NCI-H1105 (cell line): ENCODE measurements around the gene TMEM143.

Source experiments
- DNase-seq: peaks from one replicate; lab custom pipeline; 2025; lab: John Stamatoyannopoulos, UW

The TMEM143 gene

DNA sequence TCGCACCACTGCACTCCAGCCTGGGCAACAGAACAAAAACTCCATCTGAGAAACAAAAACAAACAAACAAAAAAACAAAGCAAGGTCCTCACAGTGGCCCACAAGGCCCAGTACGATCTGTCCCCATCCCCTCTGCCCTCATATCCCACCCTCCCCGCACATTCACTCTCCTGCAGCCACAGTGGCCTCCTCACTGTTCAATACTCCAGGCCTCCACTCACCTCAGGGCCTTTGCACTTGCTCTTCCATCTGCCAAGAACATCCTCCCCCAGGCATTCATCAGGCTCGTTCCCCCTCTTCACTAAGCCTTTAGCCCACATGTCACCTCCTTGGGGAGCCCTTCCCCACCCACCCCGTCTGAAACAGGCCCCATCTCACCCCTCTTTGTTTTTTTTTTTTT is 4.6 kb downstream of the TMEM143 start:
- no peak for DNase-seq

DNA sequence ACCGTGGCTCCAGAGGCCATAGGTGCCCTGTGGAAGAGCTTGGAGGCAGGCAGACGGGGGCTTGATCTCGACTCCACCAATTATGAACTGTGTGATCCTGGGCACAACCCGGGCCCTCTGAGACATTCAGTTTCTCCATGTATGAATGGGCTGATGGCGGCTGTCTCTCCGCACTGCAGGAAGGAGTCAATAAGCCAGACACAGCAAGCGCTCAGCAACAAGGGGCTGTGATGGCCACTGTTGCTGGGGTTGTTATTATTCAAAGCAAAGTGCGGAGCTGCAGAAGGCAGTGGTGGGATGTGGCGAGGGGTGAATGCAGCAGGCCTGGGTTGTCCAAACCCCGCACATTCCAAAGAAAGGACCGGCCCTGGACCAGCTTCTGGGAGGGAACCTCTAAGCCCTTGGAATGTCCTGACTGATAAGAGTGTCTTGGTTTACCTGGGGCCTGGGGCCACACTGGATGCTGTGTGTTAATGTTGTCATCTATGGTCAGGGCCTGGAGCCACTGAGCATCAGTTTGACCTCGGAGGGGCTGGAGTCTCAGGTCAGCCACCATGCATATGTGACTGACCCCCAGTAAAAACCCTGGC is 8.3 kb downstream of the TMEM143 start:
- no peak for DNase-seq

DNA sequence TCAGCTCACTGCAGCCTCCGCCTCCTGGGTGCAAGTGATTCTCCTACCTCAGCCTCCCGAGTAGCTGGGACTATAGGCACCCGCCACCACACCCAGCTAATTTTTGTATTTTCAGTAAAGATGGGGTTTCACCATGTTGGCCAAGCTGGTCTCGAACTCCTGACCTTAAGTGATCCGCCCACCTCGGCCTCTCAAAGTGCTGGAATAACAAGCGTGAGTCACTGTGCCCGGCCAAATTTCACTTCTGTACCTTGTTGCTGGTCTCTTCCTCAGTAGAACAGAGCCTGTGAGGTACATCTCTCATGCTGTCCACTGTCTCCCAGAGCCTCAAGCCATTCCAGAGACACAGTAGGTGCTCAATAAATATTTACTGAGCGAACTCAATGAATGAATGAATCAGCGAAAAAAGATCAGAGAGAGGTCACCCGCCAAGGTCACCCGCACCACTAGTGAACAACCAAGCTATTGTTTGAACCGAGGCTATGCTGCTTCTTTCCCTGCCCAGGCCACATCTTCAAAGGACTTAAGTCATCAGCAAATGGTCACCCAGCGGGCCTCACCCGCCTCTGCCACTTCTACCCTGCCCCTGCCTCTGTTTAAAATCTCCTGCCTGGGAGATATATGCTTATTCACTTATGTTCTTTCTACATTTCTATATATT is 9.3 kb downstream of the TMEM143 start:
- no peak for DNase-seq

DNA sequence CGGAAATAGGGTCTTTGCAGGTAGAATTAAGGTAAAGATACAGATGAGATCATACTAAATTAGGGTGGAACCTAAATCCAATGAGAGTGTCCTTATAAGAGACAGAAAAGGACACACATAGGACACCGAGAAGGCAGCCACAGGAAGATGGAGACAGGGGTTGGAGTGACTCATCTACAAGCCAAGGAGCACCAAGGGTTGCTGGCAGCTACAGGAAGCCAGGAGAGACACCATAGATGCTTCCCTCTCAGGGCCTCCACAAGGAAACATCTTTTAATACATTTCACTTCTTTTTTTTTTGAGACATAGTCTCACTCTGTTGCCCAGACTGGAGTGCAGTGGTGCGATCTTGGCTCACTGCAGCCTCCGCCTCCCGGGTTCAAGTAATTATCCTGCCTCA is 10.1 kb downstream of the TMEM143 start:
- DNase-seq = no peak

DNA sequence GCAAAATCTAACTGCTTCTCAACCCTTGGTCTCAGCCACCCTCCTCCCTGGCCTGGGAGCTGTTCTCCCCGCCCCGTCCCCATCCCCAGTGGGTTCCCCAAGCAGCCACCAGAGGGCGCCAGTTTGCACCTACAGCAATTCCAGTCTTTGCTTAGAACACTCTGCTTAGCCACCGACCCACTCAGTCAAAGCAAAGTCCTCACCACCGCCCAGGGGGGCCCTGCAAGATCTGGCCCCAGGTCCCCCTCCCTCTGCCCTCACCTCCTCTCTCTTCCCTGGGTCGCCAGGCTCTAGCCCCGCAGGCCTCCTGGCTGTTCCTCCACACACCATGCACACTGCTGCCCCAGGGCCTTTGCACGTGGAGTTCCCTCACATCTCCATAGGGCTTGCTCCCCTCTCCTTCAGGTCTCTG is 12.4 kb downstream of the TMEM143 start:
- peak; percentile 41 for DNase-seq

DNA sequence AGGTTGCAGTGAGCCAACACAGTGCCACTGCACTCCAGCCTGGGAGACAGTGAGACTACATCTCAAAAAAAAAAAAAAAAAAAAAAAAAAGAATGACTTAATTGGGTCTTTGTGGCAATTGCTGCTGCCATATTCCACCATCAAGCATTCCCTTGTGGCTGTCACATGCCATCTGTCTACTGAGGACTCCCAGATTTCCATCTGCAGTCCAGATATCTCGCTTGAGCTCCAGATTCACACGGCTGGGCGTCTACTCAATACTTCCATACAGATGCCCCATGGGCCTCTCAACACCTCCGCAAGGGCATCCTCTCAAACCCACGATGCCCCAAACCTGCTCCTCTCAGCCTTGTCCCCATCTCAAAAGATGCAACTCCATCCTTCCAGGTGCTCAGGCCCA is 12.9 kb downstream of the TMEM143 start:
- DNase-seq = no peak

DNA sequence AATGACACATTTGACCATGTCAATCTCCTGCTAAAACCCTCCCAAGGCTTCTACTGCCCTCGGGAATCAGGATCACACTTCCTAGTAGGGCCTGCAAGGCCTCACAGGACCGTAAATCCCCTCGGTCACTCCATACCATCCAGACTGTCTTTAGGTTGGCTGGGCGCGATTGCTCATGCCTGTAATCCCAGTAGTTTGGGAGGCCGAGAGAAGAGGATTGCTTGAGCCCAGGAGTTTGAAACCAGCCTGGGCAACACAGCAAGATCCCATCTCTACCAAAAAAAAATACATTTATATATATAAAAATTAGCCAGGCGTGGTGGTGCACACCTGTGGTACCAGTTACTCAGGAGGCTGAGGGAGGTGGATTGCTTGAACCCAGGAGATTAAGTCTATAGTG is 15.0 kb downstream of the TMEM143 start:
- no peak for DNase-seq

DNA sequence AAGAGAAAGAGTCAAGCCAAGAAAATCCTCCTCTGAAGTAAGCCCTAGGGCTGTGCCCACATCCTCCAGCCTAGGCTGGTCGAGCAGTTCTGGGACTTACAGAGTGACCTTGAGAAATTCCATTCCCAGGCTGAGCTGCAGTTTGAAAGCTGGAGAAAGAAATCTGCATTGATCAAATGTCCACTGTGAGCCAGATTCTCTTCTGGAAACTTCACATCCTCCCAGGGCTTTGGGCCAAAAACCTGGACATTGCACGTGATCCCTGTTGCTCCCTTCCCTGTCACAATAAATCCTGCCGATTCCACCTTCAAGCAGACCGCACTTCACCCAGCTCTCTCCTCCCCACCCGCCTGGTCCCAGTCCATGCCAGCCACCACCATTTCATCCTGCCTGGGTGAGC is 15.7 kb downstream of the TMEM143 start:
- DNase-seq = no peak

DNA sequence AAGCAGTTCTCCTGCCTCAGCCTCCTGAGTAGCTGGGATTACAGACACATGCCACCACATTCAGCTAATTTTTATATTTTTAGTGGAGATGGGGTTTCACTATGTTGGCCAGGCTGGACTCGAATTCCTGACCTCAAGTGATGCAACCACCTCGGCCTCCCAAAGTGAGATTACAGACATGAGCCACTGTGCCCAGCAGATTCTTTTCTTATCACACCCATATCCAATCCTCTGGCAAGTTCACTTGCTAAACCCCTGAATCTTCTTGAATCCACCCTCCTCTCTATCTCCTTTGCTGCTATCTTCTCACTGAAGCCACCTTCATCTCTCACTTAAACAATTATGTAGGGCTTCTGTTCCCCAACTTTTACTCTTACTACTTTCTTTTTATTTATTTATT is 17.5 kb downstream of the TMEM143 start:
- DNase-seq = no peak

DNA sequence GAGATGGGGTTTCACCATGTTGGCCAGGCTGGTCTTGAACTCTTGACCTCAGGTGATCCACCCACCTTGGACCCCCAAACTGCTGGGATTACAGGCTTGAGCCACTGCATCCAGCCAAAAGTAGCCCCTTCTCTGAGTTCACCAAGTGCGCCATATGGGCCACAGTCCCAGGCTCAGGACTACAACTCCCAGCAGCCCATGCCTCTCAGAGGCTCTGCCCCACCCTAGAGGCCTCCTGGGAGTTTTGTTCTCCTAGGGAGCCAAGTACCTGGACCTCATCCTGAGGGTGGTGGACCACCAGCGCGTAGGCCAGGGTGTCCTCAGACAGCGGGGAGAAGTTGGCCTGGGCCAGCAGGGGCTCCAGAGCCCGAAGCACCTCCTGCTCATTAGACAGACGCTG is 18.8 kb downstream of the TMEM143 start:
- no peak for DNase-seq

DNA sequence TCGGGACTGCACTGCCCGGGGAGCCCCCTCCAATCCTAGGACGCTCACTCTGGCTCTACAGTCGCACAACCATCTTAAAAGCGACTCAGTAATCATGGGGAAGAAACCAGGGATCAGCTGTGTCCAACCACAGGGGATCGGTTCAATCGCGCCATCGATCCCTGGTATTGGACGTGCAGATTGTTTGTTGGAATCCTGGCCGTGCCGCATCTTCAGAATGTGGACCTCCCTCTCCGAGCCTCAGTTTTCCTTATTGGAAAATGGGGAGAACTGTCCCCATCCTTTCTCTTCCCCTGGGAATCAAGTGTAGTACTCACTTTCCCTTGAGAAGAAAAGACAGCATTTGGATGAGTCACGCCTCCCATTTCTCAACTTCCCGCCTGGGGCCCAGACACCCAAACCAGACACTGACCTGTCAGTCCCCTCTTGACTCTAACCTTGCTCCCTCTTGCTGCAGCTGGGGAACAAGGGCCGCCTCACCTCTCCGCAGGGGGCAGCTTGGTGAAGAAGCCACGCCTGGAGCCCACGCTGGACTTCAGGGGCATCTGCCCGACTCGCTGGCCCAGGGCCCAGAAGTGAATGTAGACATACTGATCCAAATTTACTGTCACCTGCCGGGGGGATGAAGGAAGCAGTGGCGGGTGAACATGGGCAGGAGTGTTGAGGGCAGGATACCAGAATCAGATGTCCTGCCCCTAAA is 20.7 kb downstream of the TMEM143 start:
- no peak for DNase-seq

DNA sequence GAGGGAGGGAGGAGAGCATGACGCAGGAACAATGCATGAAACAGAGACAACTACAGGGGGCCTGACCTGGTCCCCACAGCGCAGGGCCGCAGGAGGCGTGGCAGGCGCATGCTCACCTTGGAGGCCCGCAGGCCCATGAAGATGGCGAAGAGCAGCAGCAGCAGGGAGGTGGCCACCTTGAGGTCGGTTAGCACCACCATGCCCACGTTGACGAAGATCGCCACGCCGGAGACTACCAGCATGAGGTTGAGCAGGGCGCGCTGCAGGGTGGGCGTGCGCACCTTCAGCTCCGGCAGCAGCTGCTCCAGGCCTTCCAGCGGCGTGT is 21.4 kb downstream of the TMEM143 start:
- no peak for DNase-seq

DNA sequence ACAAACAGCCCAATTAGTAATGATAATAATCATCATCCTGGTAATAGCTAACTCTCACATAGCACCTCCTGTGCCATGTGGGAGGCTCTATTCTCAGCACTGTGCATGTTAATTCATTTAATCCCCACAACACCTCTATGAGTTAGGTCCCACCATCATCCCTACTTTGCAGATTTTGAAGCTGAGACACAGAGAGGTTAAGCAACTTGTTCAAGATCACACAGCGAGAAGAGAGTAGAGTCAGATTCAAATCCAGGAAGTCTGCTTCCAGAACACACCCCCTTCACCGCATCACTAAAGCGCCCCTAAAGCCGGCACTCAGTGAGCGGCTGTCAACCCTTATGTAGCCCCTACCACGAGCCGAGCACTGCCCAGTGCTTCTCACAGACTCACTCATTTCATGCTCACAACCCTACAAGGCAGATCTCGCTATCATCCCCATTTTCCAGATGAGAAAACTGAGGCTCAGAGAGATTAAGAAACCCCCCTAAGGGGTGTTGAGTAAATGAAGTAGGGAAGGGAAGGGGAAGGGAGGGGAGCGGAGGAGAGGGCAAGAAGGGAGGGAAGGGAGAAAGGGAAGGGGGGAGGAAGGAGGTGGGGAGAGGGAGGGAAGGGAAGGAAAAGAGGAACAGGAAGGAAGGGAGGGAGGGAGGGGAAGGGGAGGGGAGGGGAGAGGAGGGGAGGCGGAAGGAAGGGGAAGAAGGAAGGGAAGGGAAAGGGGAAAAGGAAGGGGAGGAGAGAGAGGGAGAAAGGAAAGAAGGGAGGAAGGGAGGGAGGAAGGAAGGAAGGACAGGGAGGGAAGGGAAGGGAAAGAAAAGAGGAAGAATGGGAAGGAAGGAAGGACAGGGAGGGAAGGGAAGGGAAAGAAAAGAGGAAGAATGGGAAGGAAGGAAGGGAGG is 22.0 kb downstream of the TMEM143 start:
- DNase-seq = no peak

DNA sequence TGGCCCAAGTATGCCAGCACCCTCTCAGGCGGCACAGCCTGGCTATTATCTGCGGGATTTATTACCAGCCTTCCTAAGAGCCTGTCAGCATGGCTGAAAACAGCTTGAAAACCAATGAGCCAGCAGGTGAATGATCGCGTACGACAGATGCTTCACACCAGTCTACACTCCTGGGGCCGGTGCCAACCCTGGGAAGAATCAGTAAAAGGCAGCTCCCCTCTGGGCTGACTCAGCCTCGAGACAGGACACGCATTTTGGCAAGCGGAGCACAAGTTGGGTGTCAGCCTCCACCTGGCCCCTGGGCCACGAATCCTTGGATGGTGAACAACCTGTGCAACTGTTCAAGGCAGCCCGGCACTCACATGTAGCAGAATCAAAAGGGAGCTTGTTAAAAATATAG is 22.7 kb downstream of the TMEM143 start:
- DNase-seq = peak; percentile 72

DNA sequence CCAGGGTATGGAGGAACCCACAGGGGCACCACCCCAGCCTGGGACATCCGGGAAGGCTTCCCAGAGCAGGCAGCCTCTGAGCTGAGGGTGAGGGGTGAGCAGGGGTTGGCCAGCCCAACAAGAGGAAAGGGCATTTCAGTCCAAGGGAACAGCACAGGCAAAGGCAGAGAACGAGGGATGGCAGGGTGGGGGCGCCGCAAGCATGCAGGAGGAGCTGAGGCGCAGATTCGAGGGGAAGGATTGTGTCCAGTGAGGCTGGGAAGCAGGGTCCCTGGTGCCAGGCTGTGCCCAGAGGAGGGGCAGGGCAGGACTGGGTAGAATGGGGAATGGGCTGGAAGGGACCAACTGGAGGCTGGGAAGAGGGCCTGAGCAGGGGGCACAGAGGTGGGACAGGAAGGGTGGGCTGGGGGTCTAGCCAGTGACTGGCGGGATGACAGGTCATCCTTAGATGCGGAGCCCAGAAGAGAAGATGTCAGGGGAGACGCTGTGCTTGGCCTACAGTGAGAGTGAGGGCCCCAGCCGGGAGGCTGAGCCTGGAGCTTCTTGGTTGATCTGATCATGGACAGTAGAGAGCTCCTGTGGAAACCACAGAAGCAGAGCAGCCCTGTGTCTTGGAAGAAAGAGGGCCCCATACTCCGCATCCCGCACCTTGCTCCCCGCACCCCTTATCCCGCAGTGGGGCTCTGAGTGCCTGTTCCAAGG is 24.8 kb downstream of the TMEM143 start:
- DNase-seq = no peak

DNA sequence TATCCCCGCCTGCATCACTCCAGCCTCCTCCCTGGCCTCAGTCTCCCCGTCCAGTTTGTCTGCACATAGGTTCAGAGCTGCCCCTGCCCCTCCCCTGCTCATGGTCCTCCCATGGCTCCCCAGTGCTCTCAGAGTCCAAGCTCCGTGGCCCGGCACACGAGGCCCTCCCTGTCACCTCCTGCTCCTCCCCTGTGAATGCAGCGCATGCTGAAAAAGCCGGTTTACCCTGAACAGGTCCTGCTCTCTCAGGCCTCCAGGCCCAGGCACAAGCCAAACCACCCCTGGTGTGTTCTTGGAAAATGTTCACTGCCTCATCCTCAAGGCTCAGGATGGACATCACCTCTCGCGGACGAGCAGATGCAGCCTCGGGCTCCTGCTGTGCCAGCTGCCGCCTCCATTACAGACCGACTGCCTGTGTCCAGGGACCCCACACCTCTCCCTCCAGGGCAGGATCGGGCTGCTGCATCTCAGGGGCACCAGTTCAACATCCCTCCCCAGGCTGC is 25.4 kb downstream of the TMEM143 start:
- no peak for DNase-seq

DNA sequence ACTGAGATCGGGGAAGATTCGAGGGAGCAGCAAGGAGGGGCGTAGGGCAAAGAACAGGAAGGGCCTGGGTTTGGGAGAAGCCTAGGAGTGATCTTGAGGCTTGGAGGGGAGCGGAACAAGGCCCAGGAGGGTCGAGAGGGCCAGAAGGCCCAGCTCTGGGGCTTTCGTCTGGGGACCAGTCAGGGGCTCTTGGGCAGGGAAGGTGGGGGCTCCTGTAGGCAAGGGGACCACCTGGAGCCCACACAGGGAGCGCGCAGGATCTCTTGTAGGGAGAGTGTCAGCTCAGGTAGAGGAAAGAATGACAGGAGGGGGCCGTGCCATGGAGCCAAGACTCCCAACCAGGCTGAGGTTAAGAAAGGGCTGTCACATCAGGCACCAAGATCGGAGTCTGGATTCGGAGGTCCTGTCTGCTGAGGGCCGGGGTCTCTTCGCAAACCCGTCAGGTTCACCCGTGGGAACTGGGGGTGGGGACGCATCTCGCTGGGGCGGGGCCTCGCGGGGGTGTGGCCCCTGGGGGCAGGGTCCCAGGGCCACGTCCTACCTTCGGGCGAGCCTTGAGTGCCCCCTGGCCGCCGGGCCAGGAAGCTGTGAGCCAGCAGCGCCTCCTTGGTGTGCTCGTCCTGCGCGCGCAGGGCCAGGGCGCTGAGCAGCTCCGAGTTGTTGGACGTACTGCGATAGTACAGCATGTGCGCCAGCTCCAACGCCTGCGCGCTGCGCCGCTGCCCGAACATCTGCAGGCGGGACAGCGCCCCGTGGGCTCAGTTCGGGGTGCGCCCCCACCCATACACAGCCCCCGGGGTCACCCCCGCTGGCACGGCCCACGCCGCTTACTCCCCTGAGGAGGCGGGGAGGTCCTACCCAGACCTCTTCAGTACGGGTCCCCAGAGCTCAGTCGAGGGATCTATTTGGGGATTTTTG is 30.0 kb downstream of the TMEM143 start:
- DNase-seq = peak; percentile 85

DNA sequence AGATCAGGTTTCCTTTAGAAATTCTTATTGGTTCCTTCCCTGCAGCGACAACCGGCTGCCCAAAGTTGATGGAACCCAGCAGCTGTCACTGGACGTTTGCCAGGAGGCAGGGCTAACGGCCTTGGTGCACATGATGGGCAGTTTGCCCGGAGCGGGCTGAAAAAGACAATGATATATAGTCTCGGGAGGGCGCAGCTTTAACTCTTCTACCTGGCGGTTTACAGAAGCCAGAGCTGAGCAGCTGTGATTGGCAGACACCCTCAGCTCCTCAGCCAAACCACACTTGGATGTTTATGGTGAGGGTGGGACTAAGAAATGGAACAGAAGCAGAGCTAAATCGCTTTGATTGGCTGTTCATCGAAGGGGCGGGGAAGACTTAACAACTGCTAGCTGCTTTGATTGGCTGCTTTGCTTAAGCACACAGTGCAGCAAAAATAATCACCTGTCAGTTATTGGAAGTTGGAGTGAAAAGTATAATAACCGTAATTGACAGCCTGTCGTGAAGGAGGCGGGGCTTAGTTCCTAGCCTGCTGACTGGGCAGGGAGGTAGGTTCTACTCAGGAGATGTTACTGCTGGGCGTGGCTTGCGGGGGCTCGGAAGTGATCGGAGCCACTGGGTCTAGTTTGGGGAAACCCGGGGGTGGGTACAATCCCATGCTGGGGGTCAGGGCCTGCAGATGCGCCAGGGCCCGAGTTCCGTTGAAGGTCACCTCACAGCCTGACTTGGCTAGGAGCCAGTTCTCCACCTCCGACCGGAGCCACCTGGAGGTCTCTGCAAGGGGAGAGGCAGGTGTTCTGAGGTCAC is 30.9 kb downstream of the TMEM143 start:
- DNase-seq = peak; percentile 99

DNA sequence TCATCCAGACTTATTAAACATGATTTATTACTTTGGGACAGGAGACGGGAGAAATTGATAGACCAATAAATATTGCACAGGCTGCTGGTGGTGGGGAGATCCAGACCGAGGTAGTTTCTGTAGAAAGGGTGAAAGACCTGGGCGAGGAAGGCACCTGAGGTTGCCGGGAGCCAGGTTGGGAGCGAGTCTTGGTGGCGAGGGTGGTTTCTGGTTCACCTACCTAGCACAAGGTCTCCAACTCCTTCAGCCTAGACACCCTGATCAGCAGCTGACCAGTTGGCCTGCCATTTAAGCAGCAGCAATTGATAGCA is 31.4 kb downstream of the TMEM143 start:
- DNase-seq = no peak

DNA sequence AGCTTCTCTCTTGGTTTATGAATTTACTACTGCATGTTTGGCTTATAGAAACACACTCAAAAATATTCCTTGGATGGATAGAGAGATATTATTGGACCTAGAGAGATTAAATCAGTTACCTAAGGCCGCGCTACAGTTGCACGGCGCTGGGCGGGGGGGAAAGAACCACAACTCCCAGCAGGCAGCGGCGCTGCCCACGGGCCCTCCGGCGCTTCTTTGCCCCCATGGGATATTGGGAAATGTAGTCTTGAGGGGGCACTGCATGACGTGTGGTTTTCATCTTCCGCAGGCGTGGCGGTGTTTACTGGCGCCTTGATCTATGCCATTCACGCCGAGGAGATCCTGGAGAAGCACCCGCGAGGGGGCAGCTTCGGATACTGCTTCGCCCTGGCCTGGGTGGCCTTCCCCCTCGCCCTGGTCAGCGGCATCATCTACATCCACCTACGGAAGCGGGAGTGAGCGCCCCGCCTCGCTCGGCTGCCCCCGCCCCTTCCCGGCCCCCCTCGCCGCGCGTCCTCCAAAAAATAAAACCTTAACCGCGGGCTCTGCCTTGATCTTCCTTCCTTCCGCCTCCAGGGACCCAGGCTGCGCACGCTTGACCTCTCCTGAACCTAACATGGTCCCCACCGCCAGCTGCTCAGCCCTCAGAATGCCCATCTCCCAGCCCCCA is 33.6 kb downstream of the TMEM143 start:
- peak; percentile 93 for DNase-seq
